Choroid plexus epithelial cell (primary cell): Measurements from ENCODE around the gene FGR.
"Not testable (repeated sequence)": the region's sequence is repeated elsewhere in the genome, so short reads cannot be mapped to it uniquely, and the experiment has no call there.

ENCODE experiments used
- DNase-seq: peaks from one replicate; pipeline ENCODE4 v3.0.0-alpha.2; 2010; ENCODE audit warnings: low read depth
- H3K4me3 ChIP-seq: 2 replicates; pipeline ENCODE4 v1.5.1; 2011; ENCODE audit warnings: low read depth, mild to moderate bottlenecking, control low read depth, low read length, moderate library complexity
- CTCF ChIP-seq: conservative IDR thresholded peaks from 2 replicates; pipeline ENCODE4 v1.5.1; 2011; ENCODE audit warnings: low read depth, mild to moderate bottlenecking, control low read depth, inconsistent platforms, low read length, moderate library complexity

FGR gene

DNA sequence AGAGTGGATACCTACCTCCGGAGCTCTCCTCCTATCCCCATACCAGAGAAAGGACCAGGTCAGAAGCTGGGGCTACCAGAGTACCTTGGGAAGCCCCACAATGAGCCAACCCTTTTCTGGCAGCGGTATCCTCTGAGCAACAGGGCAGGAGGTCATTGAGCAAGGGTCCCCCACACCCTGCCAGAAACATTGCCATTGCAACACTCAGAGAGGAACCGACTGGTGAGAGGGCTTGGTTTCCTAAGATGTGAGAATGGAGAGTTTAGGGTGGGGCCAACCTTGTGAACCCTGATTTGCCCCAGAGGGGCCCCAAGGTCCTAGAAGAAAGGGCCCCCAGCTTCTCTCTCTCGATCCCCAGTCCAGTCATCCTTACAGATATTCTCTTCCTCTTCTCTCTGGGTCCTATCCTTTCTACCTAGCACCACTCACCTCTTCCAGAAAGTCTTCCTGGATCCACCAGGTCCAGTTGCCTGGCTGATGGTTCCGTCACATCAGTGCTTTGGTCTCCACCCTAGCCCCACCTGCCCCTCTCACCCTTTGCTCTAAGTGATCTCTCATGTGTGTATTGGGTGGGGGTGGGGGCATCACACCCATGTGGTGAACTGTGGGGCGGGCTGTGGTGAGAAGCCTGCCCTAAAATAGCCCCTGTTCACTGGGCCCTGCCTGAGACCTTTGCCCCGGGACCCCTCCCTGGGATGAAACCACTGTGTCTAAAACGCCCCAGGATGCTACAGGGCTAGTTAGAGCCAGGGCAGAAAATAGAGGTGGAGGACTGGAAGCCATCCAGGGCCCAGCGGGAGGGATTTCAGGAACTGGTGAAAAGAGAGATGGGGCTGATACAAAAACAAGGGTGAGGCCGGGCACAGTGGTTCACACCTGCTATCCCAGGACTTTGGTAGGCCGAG, 8.7 kb downstream of the FGR start:
- no peak for TF ChIP-seq CTCF
- no peak overlapping the region for H3K4me3 ChIP-seq
- DNase-seq, result no peak

DNA sequence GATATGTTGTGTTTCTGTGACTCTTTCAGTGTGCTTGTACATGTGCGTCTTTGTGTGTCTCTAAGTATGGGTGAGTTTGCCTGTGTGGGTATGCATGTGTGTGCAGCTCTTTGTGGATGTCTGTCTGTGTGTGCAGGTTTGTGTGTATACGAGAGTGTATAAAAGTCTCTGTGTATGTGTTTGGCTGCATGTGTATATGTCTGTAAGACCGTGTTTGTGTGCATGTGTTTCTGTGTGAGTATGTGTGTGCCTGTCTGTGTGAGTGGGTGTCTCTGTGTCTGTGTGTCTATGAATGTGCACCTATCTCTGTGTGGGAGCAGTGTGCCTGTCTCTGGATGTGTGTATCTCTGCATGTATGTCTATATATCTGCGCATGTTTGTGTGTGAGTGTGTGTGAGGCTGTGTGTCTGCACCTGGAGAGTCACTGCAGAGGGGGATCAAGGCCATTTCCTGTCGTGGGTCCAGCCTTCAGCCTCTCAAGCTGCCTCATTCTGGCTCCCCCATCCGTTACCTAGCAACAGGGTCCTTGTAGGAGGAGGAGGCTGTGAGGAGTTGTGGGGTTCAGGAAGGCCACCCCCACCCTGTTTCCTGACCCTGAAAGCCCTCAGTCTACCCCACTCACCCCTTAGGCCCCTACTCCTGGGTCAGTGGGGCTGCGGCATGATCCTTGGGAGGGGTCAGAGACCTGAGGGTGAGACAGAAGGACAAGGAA, 10.4 kb downstream of the FGR start:
- DNase-seq, result no peak
- H3K4me3 ChIP-seq, result no peak overlapping the region
- TF ChIP-seq CTCF, result no peak

- no peak for TF ChIP-seq CTCF
- no peak for DNase-seq
- no peak overlapping the region for H3K4me3 ChIP-seq
These were observed 11.4 kb downstream of the FGR start for GRCh38 chr1:27623327-27624212.

GRCh38 chr1:27622828-27623227, 12.2 kb downstream of the FGR start:
- no peak overlapping the region for H3K4me3 ChIP-seq
- no peak for TF ChIP-seq CTCF
- DNase-seq, result no peak

DNA sequence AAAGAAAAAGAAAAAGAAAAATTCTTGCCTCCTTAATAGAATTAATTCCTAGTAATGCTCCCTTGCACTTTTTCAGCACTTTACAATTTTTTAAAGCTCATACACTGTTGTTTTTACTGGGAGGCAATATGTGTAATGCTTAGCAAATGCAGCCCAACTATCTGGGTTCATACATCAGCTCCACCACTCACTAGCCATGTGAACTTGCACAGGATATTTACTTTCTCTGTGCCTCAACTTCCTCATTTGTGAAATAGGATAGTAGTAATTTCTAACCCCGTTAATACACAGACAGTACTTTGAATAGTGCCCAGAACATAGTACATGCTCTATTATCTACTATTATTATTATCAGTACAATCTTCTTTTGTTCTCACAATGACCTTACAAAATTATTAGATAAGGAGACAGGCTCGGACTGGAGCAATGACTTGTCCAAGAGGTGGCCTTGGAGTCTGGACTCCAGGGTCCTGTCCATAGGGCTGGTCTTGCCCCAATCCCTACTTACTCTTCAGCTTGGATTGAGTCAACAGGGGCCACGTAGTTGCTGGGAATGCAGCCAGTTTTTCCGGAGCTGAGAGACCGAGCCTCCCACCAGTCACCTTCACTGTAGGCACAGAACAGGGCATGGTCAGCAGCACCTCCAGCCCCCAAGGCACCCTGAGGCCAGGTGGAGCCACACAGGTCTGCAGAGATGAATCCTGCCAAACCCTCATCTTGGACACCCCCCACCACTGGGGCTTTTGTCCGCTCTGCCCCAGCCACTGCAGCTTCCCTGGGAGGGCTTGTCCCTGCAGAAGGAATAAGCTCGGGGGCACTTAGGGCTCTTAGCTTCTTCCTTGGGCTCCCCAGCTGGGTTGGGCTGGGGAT, 13.7 kb downstream of the FGR start:
- DNase-seq, result peak; percentile 42
- no peak overlapping the region for H3K4me3 ChIP-seq
- TF ChIP-seq CTCF, result no peak

GRCh38 chr1:27619782-27620438, 15.1 kb downstream of the FGR start:
- DNase-seq, H3K4me3 ChIP-seq: not testable (repeated sequence)
